GM23338 (cell line): ENCODE data around the gene CSF2RB. TPM values are rescaled to one million over a fixed set of nuclear protein-coding genes. Genes with fewer than 3 reads are reported as not detected.

ENCODE experiments used
- ATAC-seq: fragments of 200-7000 bp; cut with Tn5 transposase; 3 replicates; pipeline ENCODE4 v1.9.1; 2020
- DNase-seq: peaks from one replicate; pipeline ENCODE4 v3.0.0-alpha.2; 2015; ENCODE audit warnings: low spot score
- H2AFZ ChIP-seq: fragments of 200-600 bp; sonication (generic); 2 replicates; pipeline ENCODE4 v1.8.0; 2016; ENCODE audit warnings: antibody characterized with exemption, mild to moderate bottlenecking, moderate library complexity
- H3F3A ChIP-seq: fragments of 200-600 bp; sonication (generic); replicated peaks from 2 replicates; pipeline ENCODE4 v1.8.0; 2017; ENCODE audit warnings: antibody characterized with exemption, mixed run types, low read depth
- H3K27ac ChIP-seq: fragments of 200-600 bp; sonication (generic); 2 replicates; pipeline ENCODE4 v1.6.1; 2016; ENCODE audit warnings: low read depth
- H3K27me3 ChIP-seq: fragments of 200-600 bp; sonication (generic); 2 replicates; pipeline ENCODE4 v1.8.0; 2016; ENCODE audit warnings: mild to moderate bottlenecking, mixed run types, moderate library complexity; ENCODE audit not compliant: insufficient read depth
- H3K36me3 ChIP-seq: fragments of 200-600 bp; sonication (generic); 2 replicates; pipeline ENCODE4 v1.8.0; 2016; ENCODE audit warnings: mild to moderate bottlenecking; ENCODE audit not compliant: insufficient read depth
- H3K4me1 ChIP-seq: fragments of 200-600 bp; sonication (generic); 2 replicates; pipeline ENCODE4 v1.8.0; 2016; ENCODE audit warnings: mild to moderate bottlenecking, moderate library complexity; ENCODE audit not compliant: insufficient read depth
- H3K4me2 ChIP-seq: fragments of 200-600 bp; sonication (generic); 2 replicates; pipeline ENCODE4 v1.7.1; 2017; ENCODE audit warnings: mixed run types
- H3K4me3 ChIP-seq: fragments of 200-600 bp; sonication (generic); 2 replicates; pipeline ENCODE4 v1.6.1; 2016; ENCODE audit warnings: mixed run types
- H3K79me2 ChIP-seq: fragments of 200-600 bp; sonication (generic); replicated peaks from 2 replicates; pipeline ENCODE4 v1.8.0; 2017; ENCODE audit warnings: mild to moderate bottlenecking; ENCODE audit not compliant: insufficient read depth
- H3K9me2 ChIP-seq: fragments of 200-600 bp; sonication (generic); 2 replicates; pipeline ENCODE4 v1.8.0; 2017; ENCODE audit not compliant: insufficient read depth
- H4K20me1 ChIP-seq: fragments of 200-600 bp; sonication (generic); replicated peaks from 2 replicates; pipeline ENCODE4 v1.8.0; 2017; ENCODE audit warnings: mild to moderate bottlenecking; ENCODE audit not compliant: insufficient read depth
- H3K27ac Mint-ChIP-seq: 2 replicates; pipeline ENCODE4 v1.8.0; 2020; ENCODE audit warnings: inconsistent platforms, mild to moderate bottlenecking, moderate library complexity, mixed read lengths
- H3K27me3 Mint-ChIP-seq: 3 replicates; pipeline ENCODE4 v1.8.0; 2022; ENCODE audit warnings: low read depth, mild to moderate bottlenecking, moderate library complexity, mixed read lengths, inconsistent platforms; ENCODE audit not compliant: insufficient read depth, poor library complexity
- H3K36me3 Mint-ChIP-seq: 3 replicates; pipeline ENCODE4 v1.8.0; 2021; ENCODE audit warnings: low read depth, mild to moderate bottlenecking, inconsistent platforms, moderate library complexity, mixed read lengths
- H3K4me1 Mint-ChIP-seq: 3 replicates; pipeline ENCODE4 v1.8.0; 2020; ENCODE audit warnings: mild to moderate bottlenecking, inconsistent platforms, mixed read lengths
- H3K4me3 Mint-ChIP-seq: 3 replicates; pipeline ENCODE4 v1.8.0; 2021; ENCODE audit warnings: moderate library complexity, mild to moderate bottlenecking, inconsistent platforms, mixed read lengths
- H3K9me3 Mint-ChIP-seq: 3 replicates; pipeline ENCODE4 v1.8.0; 2020; ENCODE audit warnings: moderate library complexity, mild to moderate bottlenecking, inconsistent platforms, mixed read lengths
- CREB1 ChIP-seq: fragments of 250-450 bp; sonication (Bioruptor Pico); IDR thresholded peaks from 2 replicates; pipeline ENCODE4 v1.5.0; 2020; ENCODE audit warnings: low read depth, mild to moderate bottlenecking, moderate library complexity
- EZH2 ChIP-seq: fragments of 200-600 bp; sonication (generic); IDR thresholded peaks from one replicate; pipeline ENCODE4 v1.8.0; 2017; ENCODE audit warnings: antibody characterized with exemption, mild to moderate bottlenecking, low read depth; ENCODE audit not compliant: unreplicated experiment
- EZH2phosphoT487 ChIP-seq: fragments of 200-600 bp; sonication (generic); IDR thresholded peaks from one replicate; pipeline ENCODE4 v1.8.1; 2018; ENCODE audit warnings: antibody characterized with exemption; ENCODE audit not compliant: unreplicated experiment
- JUNB ChIP-seq: IDR thresholded peaks from one replicate; pipeline ENCODE4 v1.6.1; 2016; ENCODE audit warnings: antibody characterized with exemption; ENCODE audit not compliant: unreplicated experiment
- POLR2AphosphoS5 ChIP-seq: IDR thresholded peaks from 2 replicates; pipeline ENCODE4 v1.6.1; 2016; ENCODE audit warnings: antibody characterized with exemption, low read depth
- REST ChIP-seq: IDR thresholded peaks from one replicate; pipeline ENCODE4 v1.6.1; 2018; ENCODE audit warnings: antibody characterized with exemption; ENCODE audit not compliant: unreplicated experiment
- STAT1 ChIP-seq: IDR thresholded peaks from one replicate; pipeline ENCODE4 v1.6.1; 2016; ENCODE audit warnings: antibody characterized with exemption; ENCODE audit not compliant: unreplicated experiment
- ZNF114 ChIP-seq: fragments of 250-450 bp; sonication (Bioruptor Pico); IDR thresholded peaks from 2 replicates; pipeline ENCODE4 v1.5.0; 2020; ENCODE audit warnings: mild to moderate bottlenecking, moderate library complexity
- ZNF331 ChIP-seq: fragments of 250-450 bp; sonication (Bioruptor Pico); IDR thresholded peaks from 2 replicates; pipeline ENCODE4 v1.5.0; 2020; ENCODE audit warnings: low read depth, mild to moderate bottlenecking, moderate library complexity
- polyA plus RNA-seq: library from polyadenylated mRNA; unstranded; fragments of >200 nt; fragmentation: Nextera tagmentation; extraction: Ambion mirVana; gene quantifications from 2 replicates; pipeline ENCODE4 v1.2.1, GENCODE V29; 2016
- total RNA-seq: library from RNA; depleted of rRNA; stranded (reverse); fragments of >200 nt; shearing (Covaris generic); gene quantifications from 2 replicates; pipeline ENCODE4 v1.2.3, GENCODE V29; 2014
- TF ChIP-seq, protein P1 (sequence below): IDR thresholded peaks from 2 replicates; pipeline ENCODE4 v1.6.1; 2016; ENCODE audit warnings: antibody characterized with exemption
- TF ChIP-seq, protein P2 (sequence below), 2 experiments: fragments of 200-600 bp in 1 of 2; sonication (generic) in 1 of 2; conservative IDR thresholded peaks; 2 replicates each; pipeline versions ENCODE4 v1.5.1 to v1.6.1; 2016 to 2017; ENCODE audit warnings: antibody characterized with exemption in 2 of 2, low read depth in 2 of 2, mild to moderate bottlenecking in 2 of 2, moderate library complexity in 1 of 2

Gene CSF2RB
- total and polyA plus RNA-seq, 2 experiments from 2014 or later: not detected

DNA sequence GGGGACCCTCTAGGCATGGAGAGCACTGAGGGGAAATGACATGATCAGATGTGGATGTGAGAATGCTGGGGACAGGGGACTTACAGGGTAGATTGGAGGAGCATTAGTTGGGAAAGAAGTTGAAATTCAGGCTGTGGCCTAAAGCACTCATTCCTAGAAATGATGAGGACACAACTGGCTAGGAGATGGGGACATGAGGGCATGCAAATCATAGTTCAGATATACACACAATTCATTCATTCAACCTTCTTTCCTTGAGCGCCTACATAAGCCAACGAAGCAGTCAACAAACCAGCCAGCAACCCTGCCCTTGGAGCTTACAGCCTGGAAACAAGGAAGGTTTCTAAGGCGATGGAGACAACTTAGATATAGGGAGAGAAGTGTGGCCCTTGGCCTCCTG lies 14.2 kb downstream of the CSF2RB start:
- no peak overlapping the region for H3K4me3 ChIP-seq
- H3F3A ChIP-seq: no peaks in the 10 kb centered on the region
- H3K9me2 ChIP-seq: no peaks in the 10 kb centered on the region
- Mint-ChIP-seq H3K9me3 (no peaks in the 10 kb centered on the region; the same call in 1 of the 3 replicates), H3K27ac (no peak overlapping the region), H3K4me1 (peaks cover 4% of the 10 kb centered on the region; the same call in 1 of the 3 replicates), H3K36me3 (no peaks in the 10 kb centered on the region; the same call in 2 of the 3 replicates), H3K27me3 (peaks cover 18% of the 10 kb centered on the region), H3K4me3 (no peak overlapping the region)
- no peaks in the 10 kb centered on the region for H3K27me3 ChIP-seq
- DNase-seq: no peak
- no peaks in the 10 kb centered on the region for H3K79me2 ChIP-seq
- no peaks in the 10 kb centered on the region for H4K20me1 ChIP-seq
- H3K4me2 ChIP-seq: no peak overlapping the region
- no peak for ATAC-seq
- H3K27ac ChIP-seq: no peak overlapping the region
- no peaks in the 10 kb centered on the region for H3K36me3 ChIP-seq
- H3K4me1 ChIP-seq: no peaks in the 10 kb centered on the region
- H2AFZ ChIP-seq: no peak overlapping the region
- no peak for TF ChIP-seq ZNF331 (CRISPR knock-in tag)
- TF ChIP-seq POLR2AphosphoS5: no peak
- TF ChIP-seq, protein P1, sequence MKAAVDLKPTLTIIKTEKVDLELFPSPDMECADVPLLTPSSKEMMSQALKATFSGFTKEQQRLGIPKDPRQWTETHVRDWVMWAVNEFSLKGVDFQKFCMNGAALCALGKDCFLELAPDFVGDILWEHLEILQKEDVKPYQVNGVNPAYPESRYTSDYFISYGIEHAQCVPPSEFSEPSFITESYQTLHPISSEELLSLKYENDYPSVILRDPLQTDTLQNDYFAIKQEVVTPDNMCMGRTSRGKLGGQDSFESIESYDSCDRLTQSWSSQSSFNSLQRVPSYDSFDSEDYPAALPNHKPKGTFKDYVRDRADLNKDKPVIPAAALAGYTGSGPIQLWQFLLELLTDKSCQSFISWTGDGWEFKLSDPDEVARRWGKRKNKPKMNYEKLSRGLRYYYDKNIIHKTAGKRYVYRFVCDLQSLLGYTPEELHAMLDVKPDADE: no peak
- TF ChIP-seq CREB1 (CRISPR knock-in tag): no peak
- no peak for TF ChIP-seq JUNB
- TF ChIP-seq, protein P2, sequence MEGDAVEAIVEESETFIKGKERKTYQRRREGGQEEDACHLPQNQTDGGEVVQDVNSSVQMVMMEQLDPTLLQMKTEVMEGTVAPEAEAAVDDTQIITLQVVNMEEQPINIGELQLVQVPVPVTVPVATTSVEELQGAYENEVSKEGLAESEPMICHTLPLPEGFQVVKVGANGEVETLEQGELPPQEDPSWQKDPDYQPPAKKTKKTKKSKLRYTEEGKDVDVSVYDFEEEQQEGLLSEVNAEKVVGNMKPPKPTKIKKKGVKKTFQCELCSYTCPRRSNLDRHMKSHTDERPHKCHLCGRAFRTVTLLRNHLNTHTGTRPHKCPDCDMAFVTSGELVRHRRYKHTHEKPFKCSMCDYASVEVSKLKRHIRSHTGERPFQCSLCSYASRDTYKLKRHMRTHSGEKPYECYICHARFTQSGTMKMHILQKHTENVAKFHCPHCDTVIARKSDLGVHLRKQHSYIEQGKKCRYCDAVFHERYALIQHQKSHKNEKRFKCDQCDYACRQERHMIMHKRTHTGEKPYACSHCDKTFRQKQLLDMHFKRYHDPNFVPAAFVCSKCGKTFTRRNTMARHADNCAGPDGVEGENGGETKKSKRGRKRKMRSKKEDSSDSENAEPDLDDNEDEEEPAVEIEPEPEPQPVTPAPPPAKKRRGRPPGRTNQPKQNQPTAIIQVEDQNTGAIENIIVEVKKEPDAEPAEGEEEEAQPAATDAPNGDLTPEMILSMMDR (conservative IDR thresholded peaks at IDR 0.05; ENCODE audit: low read depth in 2 of 2): no peak
- TF ChIP-seq EZH2: no peak
- no peak for TF ChIP-seq REST

DNA sequence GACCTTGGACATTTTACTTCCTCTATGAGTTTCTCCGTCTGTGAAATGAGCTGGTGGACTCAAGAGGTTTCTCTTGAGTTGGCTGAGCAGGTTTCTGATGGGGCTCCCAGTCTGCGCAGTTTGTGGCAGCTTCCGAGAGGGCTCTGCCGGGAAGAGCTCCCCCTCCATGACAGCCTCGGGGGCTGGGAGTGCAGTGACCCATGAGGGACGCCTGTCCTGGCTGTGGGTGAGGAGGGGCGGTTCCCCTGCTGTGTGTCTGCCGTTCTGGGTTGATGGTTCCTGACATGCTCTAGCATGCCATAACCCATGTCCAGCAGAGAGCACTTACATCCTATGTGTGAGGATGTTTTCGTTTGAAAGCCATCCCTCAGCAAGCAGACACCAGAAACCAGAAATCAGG lies 14.8 kb downstream of the CSF2RB start:
- Mint-ChIP-seq H3K9me3 (no peaks in the 10 kb centered on the region; the same call in 1 of the 3 replicates), H3K36me3 (no peaks in the 10 kb centered on the region; the same call in 2 of the 3 replicates), H3K27me3 (peaks cover 18% of the 10 kb centered on the region), H3K4me3 (no peak overlapping the region), H3K4me1 (peaks cover 4% of the 10 kb centered on the region; the same call in 1 of the 3 replicates), H3K27ac (no peak overlapping the region)
- Histone ChIP-seq H3K27me3 (no peaks in the 10 kb centered on the region), H3F3A (no peaks in the 10 kb centered on the region), H3K9me2 (no peaks in the 10 kb centered on the region), H2AFZ (no peak overlapping the region), H3K79me2 (no peaks in the 10 kb centered on the region), H3K4me1 (no peaks in the 10 kb centered on the region), H3K4me2 (no peak overlapping the region), H4K20me1 (no peaks in the 10 kb centered on the region), H3K27ac (no peak overlapping the region), H3K36me3 (no peaks in the 10 kb centered on the region), H3K4me3 (no peak overlapping the region)
- DNase-seq: no peak
- ATAC-seq: no peak
- TF ChIP-seq ZNF114 (CRISPR knock-in tag): no peak
- no peak for TF ChIP-seq STAT1
- no peak for TF ChIP-seq EZH2phosphoT487
- TF ChIP-seq, protein P1: no peak
- TF ChIP-seq EZH2: no peak
- TF ChIP-seq JUNB: no peak
- TF ChIP-seq REST: no peak
- TF ChIP-seq POLR2AphosphoS5: no peak
